PFSK-1 (cell line): ENCODE data around the gene VILL.

Experiments
- FOXP2 ChIP-seq: optimal IDR thresholded peaks from 2 replicates; pipeline ENCODE3; 2011; ENCODE audit warnings: borderline replicate concordance, control low read depth, inconsistent platforms; ENCODE audit not compliant: insufficient read depth; ENCODE audit errors: extremely low read length, extremely low read depth
- POLR2AphosphoS5 ChIP-seq: IDR thresholded peaks from 2 replicates; pipeline ENCODE4 v1.6.1; 2012; ENCODE audit warnings: low read depth, mild to moderate bottlenecking, control low read depth, low read length, moderate library complexity
- SIN3A ChIP-seq: IDR thresholded peaks from 2 replicates; pipeline ENCODE4 v1.6.1; 2012; ENCODE audit warnings: mild to moderate bottlenecking, low read length, moderate library complexity, borderline replicate concordance; ENCODE audit not compliant: insufficient read depth
- TAF1 ChIP-seq: IDR thresholded peaks from 2 replicates; pipeline ENCODE4 v1.6.1; 2012; ENCODE audit warnings: low read length, control low read depth, borderline replicate concordance; ENCODE audit not compliant: insufficient read depth
- TF ChIP-seq, protein P1 (sequence below), 2 experiments: IDR thresholded peaks; 2 replicates each; pipeline versions ENCODE4 v1.6.1 to v1.8.0; 2011 to 2012; ENCODE audit warnings: low read depth in 2 of 2, low read length in 2 of 2, control low read depth in 1 of 2, inconsistent platforms in 1 of 2, mild to moderate bottlenecking in 1 of 2, moderate library complexity in 1 of 2; ENCODE audit not compliant: insufficient read depth in 1 of 2

VILL gene

DNA sequence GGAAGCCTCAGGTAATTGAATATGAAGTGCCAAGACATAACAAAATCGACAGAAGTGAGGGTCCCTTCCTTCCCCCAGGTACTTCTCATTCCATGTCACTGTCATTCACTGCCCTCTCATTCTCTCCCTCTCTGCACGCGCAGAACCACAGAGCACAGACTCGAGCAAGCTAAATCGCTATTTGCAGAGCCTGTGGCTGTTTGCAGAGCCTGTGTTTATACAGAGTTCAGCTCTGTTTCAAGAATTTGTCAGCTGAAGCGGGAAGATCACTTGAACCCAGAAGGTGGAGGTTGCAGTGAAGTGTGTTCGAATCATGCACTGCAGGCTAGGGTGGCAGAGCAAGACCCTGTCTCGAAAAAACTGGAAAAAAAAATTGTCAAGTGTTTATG is 2.5 kb downstream of the VILL start:
- TF ChIP-seq, protein P1, sequence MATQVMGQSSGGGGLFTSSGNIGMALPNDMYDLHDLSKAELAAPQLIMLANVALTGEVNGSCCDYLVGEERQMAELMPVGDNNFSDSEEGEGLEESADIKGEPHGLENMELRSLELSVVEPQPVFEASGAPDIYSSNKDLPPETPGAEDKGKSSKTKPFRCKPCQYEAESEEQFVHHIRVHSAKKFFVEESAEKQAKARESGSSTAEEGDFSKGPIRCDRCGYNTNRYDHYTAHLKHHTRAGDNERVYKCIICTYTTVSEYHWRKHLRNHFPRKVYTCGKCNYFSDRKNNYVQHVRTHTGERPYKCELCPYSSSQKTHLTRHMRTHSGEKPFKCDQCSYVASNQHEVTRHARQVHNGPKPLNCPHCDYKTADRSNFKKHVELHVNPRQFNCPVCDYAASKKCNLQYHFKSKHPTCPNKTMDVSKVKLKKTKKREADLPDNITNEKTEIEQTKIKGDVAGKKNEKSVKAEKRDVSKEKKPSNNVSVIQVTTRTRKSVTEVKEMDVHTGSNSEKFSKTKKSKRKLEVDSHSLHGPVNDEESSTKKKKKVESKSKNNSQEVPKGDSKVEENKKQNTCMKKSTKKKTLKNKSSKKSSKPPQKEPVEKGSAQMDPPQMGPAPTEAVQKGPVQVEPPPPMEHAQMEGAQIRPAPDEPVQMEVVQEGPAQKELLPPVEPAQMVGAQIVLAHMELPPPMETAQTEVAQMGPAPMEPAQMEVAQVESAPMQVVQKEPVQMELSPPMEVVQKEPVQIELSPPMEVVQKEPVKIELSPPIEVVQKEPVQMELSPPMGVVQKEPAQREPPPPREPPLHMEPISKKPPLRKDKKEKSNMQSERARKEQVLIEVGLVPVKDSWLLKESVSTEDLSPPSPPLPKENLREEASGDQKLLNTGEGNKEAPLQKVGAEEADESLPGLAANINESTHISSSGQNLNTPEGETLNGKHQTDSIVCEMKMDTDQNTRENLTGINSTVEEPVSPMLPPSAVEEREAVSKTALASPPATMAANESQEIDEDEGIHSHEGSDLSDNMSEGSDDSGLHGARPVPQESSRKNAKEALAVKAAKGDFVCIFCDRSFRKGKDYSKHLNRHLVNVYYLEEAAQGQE (IDR thresholded peaks at IDR 0.05; ENCODE audit: insufficient read depth in 1 of 2, low read depth in 2 of 2, low read length in 2 of 2) = no peak
- TF ChIP-seq TAF1 = no peak
- TF ChIP-seq FOXP2 = no peak
- no peak for TF ChIP-seq SIN3A
- no peak for TF ChIP-seq POLR2AphosphoS5

DNA sequence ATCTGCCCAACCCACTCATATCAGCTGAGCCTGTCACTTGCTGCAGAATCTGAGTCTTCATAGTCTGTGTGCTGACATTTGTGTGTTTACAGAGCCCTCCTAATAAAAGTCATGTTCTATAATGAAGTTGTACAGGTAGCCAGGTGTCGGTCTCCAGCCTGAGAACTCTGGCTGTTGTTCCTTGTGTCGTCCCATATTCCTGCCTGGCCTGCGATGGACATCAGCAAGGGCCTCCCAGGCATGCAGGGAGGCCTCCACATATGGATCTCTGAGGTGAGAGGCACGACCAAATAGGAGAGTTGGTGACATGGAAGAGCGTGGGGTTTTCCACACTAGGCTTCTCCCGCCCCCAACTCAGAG is 2.9 kb downstream of the VILL start:
- TF ChIP-seq POLR2AphosphoS5 (no peak), SIN3A (no peak), FOXP2 (no peak), TAF1 (no peak)
- TF ChIP-seq, protein P1 (IDR thresholded peaks at IDR 0.05; ENCODE audit: insufficient read depth in 1 of 2, low read depth in 2 of 2, low read length in 2 of 2) = no peak

DNA sequence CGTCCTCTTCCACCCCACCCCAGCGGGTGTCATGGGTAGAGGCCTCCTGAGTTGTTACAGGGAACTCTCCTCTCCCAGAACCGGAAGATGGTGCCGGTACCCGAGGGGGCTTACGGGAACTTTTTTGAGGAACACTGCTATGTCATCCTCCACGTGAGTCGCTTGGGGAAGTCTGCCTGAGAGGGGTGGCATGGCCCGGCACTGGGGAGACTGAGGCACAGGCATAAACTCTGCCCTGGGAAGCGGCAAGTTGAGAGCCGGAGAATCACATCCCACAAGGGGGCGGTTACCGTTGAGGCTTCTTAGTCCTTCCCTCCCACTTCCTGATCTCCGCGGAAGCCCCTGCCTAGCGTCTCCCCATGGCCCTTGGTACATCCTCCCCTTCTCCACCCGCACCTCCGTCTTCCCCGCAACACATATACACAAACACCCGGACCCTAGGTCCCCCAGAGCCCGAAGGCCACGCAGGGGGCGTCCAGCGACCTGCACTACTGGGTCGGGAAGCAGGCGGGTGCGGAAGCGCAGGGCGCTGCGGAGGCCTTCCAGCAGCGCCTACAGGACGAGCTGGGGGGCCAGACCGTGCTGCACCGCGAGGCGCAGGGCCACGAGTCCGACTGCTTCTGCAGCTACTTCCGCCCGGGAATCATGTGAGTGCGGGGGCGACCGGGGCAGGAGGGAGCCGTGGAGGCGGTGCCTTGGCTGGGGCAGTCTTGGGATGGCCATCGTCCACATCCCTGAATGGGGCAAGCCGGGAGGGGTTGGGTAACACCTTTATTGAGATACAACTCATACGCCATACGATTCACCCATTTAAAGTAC is 3.4 kb downstream of the VILL start:
- TF ChIP-seq FOXP2 = no peak
- TF ChIP-seq SIN3A = no peak
- TF ChIP-seq POLR2AphosphoS5 = peak; percentile 90
- TF ChIP-seq, protein P1 (IDR thresholded peaks at IDR 0.05; ENCODE audit: insufficient read depth in 1 of 2, low read depth in 2 of 2, low read length in 2 of 2) = 0 out of 4 replicates have a peak, but pooled peaks of 1 of the 2 experiments have one; percentile 35

DNA sequence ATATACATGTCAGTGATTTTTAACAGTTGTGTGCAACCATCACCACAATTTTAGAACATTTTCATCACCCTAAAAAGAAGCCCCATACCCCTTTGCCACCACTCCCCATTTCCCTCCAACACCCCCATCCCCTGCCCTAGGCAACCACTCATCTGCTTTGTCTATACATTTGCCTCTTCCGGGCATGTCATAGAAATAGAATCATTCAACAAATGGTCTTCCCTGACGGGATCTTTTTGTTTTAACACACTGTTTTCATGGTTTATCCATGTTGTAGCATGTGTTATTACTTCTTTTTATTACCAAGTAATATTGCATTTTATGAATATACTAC is 4.0 kb downstream of the VILL start:
- TF ChIP-seq, protein P1 (IDR thresholded peaks at IDR 0.05; ENCODE audit: insufficient read depth in 1 of 2, low read depth in 2 of 2, low read length in 2 of 2) = no peak
- TF ChIP-seq POLR2AphosphoS5 (no peak), SIN3A (no peak), TAF1 (no peak), FOXP2 (no peak)
